ENCODE results near the gene KIF1A.

KIF1A gene

GRCh38 chr2:240817496-240818292, 2.3 kb downstream of the KIF1A start:
- no peaks in the 10 kb centered on the region for H3K36me3 Mint-ChIP-seq (ENCODE audit: low read depth)
- no peak overlapping the region for H3K27ac Mint-ChIP-seq
- H3K27me3 Mint-ChIP-seq: peaks cover 29% of the 10 kb centered on the region
- peaks cover 12% of the 10 kb centered on the region for H3K4me1 Mint-ChIP-seq (ENCODE audit: low read depth)
- H3K9me3 Mint-ChIP-seq: peaks cover 7% of the 10 kb centered on the region
- no peak overlapping the region for H3K4me3 Mint-ChIP-seq

DNA sequence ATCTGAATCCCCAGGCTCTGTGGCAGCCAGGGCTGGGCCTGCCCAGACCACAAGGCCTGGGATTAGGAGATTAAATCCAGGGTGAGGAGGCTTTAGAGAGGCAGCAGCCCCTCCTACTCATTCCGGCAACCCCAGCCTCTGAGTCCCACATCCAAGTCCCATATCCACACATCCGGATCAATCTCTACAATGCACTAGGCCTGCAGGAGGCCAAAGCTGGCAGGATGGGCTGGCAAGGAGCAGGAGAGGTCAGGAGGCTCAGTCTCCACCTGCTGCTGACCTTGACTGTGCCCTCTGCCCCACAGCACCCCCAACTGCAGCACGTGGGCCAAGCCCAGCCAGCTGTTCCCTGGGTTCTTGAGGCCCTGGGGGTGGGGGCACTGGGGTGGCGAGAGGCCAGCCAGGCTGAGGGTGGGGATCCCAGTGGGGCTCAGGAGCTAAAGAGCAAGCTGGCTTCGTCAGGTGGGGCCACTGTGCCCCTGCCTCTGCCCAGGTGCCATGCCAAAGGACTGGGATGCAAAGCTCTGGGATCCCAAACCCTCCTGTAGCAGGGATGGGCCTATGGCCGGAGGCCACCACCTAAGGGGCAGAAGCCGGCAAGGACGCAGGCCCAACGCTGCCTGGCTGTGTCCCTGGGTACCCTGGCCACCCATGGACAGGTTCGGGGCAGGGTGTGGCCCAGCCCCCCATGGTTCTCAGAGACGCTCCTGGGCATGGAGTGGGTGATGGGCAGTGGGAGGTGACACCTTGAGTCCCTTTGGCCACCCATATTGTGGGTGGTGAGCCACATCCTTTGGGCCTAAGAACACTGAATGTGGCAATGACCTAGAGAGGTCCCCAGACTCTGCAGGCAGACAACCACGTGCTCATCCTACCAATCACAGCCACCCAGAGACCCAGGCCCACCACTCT, 3.2 kb downstream of the KIF1A start:
- no peaks in the 10 kb centered on the region for H3K36me3 Mint-ChIP-seq (ENCODE audit: low read depth)

GRCh38 chr2:240815761-240816583, 4.0 kb downstream of the KIF1A start:
- peaks cover 7% of the 10 kb centered on the region for H3K9me3 Mint-ChIP-seq
- no peaks in the 10 kb centered on the region for H3K36me3 Mint-ChIP-seq (ENCODE audit: low read depth)
- H3K27ac Mint-ChIP-seq: no peak overlapping the region
- H3K4me1 Mint-ChIP-seq (ENCODE audit: low read depth): peaks cover 2% of the 10 kb centered on the region
- peaks cover 14% of the 10 kb centered on the region for H3K27me3 Mint-ChIP-seq
- no peak overlapping the region for H3K4me3 Mint-ChIP-seq

More for the DNA sequence above, 3.2 kb downstream of the KIF1A start:
- Mint-ChIP-seq H3K27me3 (peaks cover 21% of the 10 kb centered on the region), H3K27ac (no peak overlapping the region), H3K4me1 (ENCODE audit: low read depth) (peaks cover 9% of the 10 kb centered on the region), H3K9me3 (peaks cover 7% of the 10 kb centered on the region), H3K4me3 (no peak overlapping the region)

DNA sequence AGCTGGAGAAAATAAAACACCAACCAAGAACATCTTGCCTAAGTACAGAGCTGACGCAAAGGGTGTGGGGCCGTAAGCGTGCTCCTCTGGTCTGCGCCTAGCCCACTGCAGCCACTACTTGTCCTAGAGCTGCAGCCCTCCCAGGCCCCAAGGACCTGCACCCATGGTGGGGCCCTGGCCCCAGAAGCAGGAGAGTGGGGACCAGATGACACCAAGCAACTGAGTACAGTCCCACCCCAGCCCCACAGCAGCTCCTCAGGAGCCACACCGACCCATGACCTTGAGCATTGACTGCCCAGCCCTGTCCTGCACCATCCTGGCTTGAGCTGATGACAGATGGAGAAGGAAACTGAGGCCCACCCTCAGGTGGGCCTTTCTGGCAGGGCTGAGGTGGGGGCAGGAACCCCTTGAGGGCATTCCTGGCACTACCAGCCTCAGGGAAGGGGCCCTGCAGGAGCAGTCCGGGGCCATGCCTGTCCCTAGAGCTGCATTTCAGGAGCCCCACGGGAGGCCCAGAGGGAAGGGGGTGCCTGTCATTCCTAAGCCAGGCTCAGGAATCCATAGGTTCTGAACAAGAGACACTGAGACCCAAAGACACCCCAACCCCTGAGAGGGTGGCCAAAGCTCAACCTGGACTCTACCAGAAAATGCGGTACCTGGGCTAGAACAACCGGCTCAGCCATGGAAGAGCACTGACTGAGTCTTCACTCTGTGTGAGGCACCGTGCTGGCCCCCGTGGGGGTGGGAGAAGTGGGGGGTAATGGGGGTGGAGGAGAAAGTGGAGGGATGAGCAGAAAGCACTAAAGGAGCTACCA, 4.9 kb downstream of the KIF1A start:
- H3K27ac Mint-ChIP-seq: no peak overlapping the region
- H3K27me3 Mint-ChIP-seq: peaks cover 14% of the 10 kb centered on the region
- H3K36me3 Mint-ChIP-seq (ENCODE audit: low read depth): no peaks in the 10 kb centered on the region
- H3K4me3 Mint-ChIP-seq: no peak overlapping the region
- peaks cover 7% of the 10 kb centered on the region for H3K9me3 Mint-ChIP-seq
- H3K4me1 Mint-ChIP-seq (ENCODE audit: low read depth): no peaks in the 10 kb centered on the region

DNA sequence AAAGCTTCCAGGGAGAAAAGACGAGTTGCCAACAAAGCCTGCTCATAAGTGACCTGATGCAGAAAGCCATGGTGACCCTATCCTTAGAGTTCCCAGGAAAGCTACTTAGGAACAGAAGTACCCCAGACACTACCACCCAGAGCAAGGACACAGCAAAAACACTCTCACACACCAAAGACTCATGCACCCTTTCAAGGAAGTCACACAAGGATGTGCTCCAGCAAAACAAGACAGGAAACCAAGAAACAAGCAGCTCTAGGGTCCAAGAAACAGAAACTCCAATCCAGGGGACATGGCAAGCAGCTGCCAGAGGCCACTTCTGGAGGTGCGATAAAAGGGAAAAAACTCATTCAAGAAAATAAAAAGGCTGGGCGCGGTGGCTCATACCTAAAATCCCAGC, 5.7 kb downstream of the KIF1A start:
- Mint-ChIP-seq H3K36me3 (ENCODE audit: low read depth) (no peaks in the 10 kb centered on the region), H3K4me3 (no peak overlapping the region), H3K27ac (no peak overlapping the region), H3K9me3 (peaks cover 7% of the 10 kb centered on the region), H3K4me1 (ENCODE audit: low read depth) (no peaks in the 10 kb centered on the region), H3K27me3 (peaks cover 14% of the 10 kb centered on the region)

DNA sequence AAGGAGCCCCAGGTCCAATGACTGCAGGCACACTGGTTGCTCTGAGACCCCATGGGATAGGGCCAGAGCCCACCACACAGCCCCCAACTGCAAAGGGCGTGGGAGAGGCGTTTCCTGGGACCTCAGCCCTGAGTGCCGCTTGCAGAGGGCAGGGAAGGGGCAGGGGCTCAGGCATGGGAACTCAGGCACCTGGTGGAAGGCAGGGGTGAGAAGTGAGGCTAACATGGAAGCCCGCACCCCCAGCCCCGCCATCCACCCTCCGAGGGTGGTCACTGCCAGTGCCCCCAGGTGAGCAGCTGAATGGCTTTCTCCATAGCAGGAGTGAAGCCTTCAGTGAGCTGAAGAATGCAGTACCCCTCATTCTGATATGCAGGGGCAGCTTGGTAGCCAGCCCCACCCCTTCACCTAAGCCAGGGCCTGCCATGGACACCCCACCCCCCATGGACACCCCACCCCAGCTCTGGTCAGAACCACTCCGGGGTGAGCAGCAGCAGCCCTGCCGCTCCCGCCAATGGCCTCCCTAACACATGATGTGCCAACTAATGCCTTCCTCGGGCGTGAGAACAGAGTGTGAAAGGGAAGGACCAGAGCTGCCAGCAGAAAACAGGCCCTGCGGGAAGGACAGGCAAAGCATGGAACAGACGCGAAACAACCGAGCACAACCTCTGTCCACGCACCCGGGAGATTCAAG, 6.6 kb downstream of the KIF1A start:
- no peak overlapping the region for H3K4me3 Mint-ChIP-seq
- no peaks in the 10 kb centered on the region for H3K4me1 Mint-ChIP-seq (ENCODE audit: low read depth)
- peaks cover 10% of the 10 kb centered on the region for H3K27me3 Mint-ChIP-seq
- peaks cover 7% of the 10 kb centered on the region for H3K9me3 Mint-ChIP-seq
- no peak overlapping the region for H3K27ac Mint-ChIP-seq
- no peaks in the 10 kb centered on the region for H3K36me3 Mint-ChIP-seq (ENCODE audit: low read depth)

- Mint-ChIP-seq H3K27me3 (peaks cover 6% of the 10 kb centered on the region), H3K4me3 (no peak overlapping the region), H3K9me3 (peaks cover 7% of the 10 kb centered on the region), H3K27ac (no peak overlapping the region), H3K4me1 (ENCODE audit: low read depth) (no peaks in the 10 kb centered on the region), H3K36me3 (ENCODE audit: low read depth) (no peaks in the 10 kb centered on the region)
Measured at GRCh38 chr2:240812721-240813120, 7.3 kb downstream of the KIF1A start.

- H3K4me3 Mint-ChIP-seq: no peak overlapping the region
- H3K4me1 Mint-ChIP-seq (ENCODE audit: low read depth): no peaks in the 10 kb centered on the region
- H3K9me3 Mint-ChIP-seq: peaks cover 7% of the 10 kb centered on the region
- no peaks in the 10 kb centered on the region for H3K36me3 Mint-ChIP-seq (ENCODE audit: low read depth)
- H3K27me3 Mint-ChIP-seq: peaks cover 11% of the 10 kb centered on the region
- no peak overlapping the region for H3K27ac Mint-ChIP-seq
Measured at GRCh38 chr2:240812301-240812680, 7.7 kb downstream of the KIF1A start.

DNA sequence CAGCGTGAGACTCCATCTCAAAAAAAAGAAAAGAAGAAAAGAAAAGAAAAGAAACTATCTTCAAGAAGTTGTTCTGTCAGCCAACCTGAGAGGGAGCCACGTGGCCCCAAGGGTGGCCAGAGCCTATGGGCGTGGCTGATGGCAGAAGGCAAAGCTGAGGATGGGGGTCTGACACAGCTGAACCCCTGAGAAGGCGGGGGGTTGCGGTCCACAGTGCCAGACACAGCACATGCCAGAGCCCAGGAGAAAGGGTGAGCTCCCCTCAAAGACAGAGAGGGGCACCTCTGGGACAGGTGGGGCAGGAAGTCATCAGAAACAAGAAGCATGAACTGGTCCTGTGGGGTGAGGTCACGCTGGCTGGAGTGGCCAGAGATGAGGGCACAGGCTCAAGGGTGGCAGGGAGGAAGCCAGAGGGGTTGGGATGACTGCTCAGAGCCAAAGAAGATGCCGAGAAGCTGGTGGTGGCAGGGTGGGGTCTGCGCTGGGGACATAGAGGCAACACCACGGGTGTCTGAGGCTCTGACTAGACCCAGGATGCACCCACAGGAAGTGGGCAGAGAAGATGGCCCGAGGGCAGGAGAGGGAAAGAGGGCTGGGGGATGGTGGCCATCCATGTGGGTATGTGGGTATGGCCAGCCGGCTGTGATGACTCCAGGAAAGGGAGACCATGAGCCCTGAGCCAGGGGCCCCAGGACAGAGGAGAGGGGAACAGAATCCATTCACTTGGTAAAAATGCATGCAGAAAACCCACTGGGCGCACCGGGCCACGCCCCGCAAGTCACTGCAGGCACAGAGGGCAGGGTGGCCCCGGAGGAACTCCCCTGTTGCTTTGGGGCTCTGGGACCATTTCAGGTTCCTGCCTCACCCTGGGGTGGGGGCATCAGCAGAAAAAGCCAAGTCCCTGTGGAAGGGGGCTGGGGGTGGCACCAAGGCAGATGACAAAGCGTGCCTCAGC, 8.4 kb downstream of the KIF1A start:
- Mint-ChIP-seq H3K36me3 (ENCODE audit: low read depth) (no peaks in the 10 kb centered on the region), H3K4me3 (no peak overlapping the region), H3K27me3 (peaks cover 12% of the 10 kb centered on the region), H3K9me3 (peaks cover 7% of the 10 kb centered on the region), H3K4me1 (ENCODE audit: low read depth) (no peaks in the 10 kb centered on the region), H3K27ac (no peak overlapping the region)

DNA sequence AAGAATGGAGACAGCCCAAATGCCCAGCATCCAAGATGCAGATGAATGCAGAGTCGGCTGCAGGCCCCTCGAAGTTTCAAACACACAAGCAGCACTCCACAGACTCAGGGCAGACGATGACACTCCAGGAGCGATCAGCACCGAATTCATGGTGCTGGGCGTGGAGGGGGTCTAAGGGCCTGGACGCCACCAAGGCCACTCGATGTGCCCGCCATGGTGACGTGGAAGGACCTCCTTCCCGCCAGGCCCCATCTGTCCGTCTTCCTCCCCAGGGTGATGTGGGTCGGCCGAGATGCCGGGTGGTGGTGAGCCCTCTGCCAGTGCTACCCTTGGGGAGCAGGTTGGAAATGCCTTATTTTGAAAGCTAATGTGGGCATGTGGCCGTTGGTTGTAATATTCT, 9.4 kb downstream of the KIF1A start:
- peaks cover 7% of the 10 kb centered on the region for H3K9me3 Mint-ChIP-seq
- H3K27ac Mint-ChIP-seq: no peak overlapping the region
- no peaks in the 10 kb centered on the region for H3K4me1 Mint-ChIP-seq (ENCODE audit: low read depth)
- peaks cover 6% of the 10 kb centered on the region for H3K27me3 Mint-ChIP-seq
- H3K4me3 Mint-ChIP-seq: no peak overlapping the region
- no peaks in the 10 kb centered on the region for H3K36me3 Mint-ChIP-seq (ENCODE audit: low read depth)

DNA sequence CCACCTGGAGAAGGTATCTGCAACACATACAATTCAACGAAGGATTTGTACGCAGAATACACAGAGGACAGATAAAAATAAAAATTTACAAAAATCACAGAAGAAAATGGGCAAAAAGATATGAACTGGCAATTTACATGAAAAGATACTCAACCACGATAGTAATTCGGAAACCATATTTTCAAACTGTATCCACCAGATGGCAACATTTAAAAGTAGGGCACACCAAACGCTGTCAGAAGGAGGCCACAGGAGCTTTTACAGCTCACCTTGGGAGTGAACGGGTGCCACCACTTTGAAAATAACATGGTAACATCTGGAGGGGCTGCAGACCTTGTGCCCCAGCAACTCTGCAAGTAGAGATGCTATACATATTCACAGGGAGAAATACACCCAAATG, 9.8 kb downstream of the KIF1A start:
- no peak overlapping the region for H3K4me3 Mint-ChIP-seq
- no peak overlapping the region for H3K27ac Mint-ChIP-seq
- peaks cover 9% of the 10 kb centered on the region for H3K27me3 Mint-ChIP-seq
- no peaks in the 10 kb centered on the region for H3K36me3 Mint-ChIP-seq (ENCODE audit: low read depth)
- no peaks in the 10 kb centered on the region for H3K4me1 Mint-ChIP-seq (ENCODE audit: low read depth)
- H3K9me3 Mint-ChIP-seq: peaks cover 7% of the 10 kb centered on the region

- no peak overlapping the region for H3K4me3 Mint-ChIP-seq
- H3K27ac Mint-ChIP-seq: no peak overlapping the region
- no peaks in the 10 kb centered on the region for H3K36me3 Mint-ChIP-seq (ENCODE audit: low read depth)
- peaks cover 16% of the 10 kb centered on the region for H3K27me3 Mint-ChIP-seq
- H3K4me1 Mint-ChIP-seq (ENCODE audit: low read depth): no peaks in the 10 kb centered on the region
- peaks cover 7% of the 10 kb centered on the region for H3K9me3 Mint-ChIP-seq
Measured at GRCh38 chr2:240809276-240809675, 10.7 kb downstream of the KIF1A start.

DNA sequence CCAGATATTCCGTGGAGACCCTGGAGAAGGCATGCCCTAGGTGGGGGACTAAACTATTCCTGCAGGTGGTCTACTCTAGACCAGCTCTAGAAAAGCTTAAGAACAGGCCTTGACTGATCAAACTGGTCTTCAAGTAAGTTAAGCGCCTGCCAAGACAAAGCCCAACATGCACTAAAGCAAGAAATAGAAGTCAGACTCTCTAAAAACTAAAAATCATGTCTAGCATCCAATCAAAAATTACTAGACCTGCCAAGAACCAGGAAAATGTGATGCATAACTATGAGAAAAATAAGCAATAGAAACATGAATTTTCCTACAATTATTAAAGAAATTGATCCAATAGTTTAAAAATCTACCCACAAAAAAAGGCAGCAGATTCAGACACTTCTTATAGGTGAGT, 13.6 kb downstream of the KIF1A start:
- Mint-ChIP-seq H3K4me1 (ENCODE audit: low read depth) (no peaks in the 10 kb centered on the region), H3K9me3 (no peaks in the 10 kb centered on the region), H3K27me3 (peaks cover 34% of the 10 kb centered on the region), H3K27ac (no peak overlapping the region), H3K36me3 (ENCODE audit: low read depth) (no peaks in the 10 kb centered on the region), H3K4me3 (no peak overlapping the region)

Measured in stimulated activated naive CD8-positive, alpha-beta T cell treated with anti-CD3 and anti-CD28 coated beads, Interleukin-15, Interleukin-2, amounts not matched to agents 100 ng/mL and 50 ng/mL, for 24 hours (primary cell).